GM18526 (cell line): Measurements from ENCODE around the gene SIRT7.

ENCODE experiments used
- POLR2A ChIP-seq: IDR thresholded peaks from 3 replicates; pipeline ENCODE4 v1.6.1; 2011; ENCODE audit not compliant: insufficient read length; ENCODE audit errors: extremely low read depth

SIRT7 gene

DNA sequence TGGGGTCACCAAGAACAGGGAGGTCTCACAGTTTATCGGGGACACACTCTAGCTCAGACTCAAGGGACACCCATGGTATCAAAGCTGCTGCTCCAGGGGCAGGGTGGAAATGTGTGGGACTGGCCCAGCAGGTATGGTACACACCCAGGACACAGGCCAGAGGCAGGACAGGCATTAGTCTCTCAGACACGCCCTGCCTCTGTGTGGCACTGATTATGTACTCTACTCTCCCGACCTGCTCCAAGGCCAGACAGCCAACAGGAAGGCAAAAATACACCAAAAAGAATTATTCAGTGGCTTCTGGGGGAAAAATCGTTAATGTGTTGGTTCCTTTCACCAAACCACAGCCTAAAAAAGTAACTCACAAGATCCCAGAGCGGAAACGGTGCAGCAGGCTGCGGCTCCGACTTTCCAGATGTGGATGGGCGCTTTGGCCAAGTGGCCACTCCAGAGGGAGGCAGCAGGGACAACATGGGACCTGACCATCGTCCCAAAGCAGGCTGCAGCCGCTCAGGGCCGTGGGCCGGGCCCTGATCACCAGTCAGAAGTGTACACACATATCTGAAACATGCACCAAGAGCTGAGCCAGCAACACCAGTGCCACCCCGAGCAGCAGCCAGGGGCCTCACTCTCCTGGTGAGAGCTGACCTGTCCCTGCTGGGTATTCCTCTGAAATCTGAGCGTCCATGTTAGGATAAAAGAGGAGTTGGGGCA, 1.0 kb upstream of the SIRT7 start:
- no peak for TF ChIP-seq POLR2A

GRCh38 chr17:81916234-81917001, 1.6 kb downstream of the SIRT7 start:
- no peak for TF ChIP-seq POLR2A

DNA sequence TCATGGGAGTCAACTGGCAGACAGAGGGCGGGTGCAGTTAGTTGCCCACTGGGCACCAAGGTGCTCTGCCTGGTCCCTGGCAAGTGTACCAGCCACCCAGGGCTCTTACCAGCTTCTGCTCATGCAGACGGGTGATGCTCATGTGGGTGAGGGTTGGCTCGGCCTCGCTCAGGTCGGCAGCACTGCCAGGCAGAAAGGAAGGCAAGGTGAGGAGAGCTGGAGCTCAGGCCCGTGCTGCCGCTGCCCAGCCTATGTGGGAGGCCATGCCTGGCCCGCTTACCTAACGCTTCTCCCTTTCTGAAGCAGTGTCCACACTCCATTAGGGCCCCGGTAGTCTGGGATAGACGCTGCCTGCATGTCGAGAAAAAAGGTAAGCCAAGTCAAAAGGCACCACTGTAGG, 2.6 kb downstream of the SIRT7 start:
- no peak for TF ChIP-seq POLR2A

DNA sequence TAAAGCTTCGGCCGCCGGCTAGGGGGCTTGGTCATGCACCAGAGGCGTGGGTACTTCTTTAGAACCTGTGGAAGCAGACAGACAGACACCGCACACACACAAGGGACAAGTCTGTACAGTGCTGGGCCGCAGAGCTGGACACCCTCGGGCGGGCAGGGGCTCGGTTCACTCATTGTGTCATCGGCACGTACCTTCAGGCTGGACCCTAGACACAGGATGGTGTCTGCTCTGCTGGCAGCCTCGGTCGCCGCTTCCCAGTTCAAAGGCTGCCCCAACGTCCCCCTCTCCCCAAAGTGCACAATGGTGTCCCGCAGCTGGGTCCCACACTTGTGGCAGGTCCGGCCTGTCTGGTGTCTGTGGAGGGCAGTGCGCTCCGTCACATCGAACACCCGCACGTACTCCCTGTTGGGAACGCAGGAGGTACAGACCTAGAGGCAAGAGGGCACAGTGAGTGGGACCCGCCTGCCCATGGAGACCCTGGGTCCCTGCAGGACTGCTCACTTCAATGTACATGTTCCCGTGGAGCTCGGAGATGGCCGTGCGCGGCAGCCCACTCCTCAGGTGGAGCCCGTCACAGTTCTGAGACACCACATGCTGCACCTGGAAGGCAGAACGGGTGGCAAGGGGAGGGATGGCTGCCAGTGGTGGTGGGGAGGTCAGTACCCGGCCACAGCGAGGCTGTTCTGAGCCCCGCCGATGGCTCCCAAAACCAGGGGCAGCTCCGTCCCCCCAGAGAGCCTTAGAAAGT, 3.7 kb downstream of the SIRT7 start:
- TF ChIP-seq POLR2A = no peak

- TF ChIP-seq POLR2A = no peak
Measured at GRCh38 chr17:81913394-81914102, 4.4 kb downstream of the SIRT7 start.

- TF ChIP-seq POLR2A = no peak
Measured at GRCh38 chr17:81912441-81913309, 5.3 kb downstream of the SIRT7 start.

GRCh38 chr17:81911969-81912368, 6.0 kb downstream of the SIRT7 start:
- TF ChIP-seq POLR2A = no peak

- TF ChIP-seq POLR2A = peak; percentile 51
Measured at GRCh38 chr17:81911277-81911961, 6.6 kb downstream of the SIRT7 start, which contains the start of gene PCYT2. PCYT2 (minus strand) TSS chr17:81911399; CDS start chr17:81911355, 44 bp downstream.

DNA sequence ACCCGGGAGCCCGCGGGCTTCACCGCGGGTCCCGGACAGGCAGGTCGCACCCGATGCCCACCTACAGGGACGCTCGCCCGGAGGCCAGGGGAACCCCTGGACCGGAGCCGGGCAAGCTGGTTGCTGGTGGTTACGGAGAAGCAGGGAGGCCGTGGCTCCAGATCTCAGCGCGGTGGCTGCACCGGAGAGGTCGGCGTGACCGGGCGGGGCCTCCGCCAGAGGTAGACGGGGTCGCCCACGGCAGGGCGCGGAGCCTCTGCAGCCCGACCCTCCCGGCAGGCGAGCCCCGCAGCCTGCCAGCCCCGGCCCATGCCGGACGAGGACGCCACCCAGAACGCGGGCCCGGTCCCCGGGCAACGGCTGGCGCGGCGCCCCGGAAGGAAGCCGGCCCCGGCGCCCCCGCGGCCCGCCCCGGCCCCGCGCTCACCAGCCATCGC, 7.1 kb downstream of the SIRT7 start:
- no peak for TF ChIP-seq POLR2A

- no peak for TF ChIP-seq POLR2A
Measured at GRCh38 chr17:81909966-81910839, 7.8 kb downstream of the SIRT7 start.

DNA sequence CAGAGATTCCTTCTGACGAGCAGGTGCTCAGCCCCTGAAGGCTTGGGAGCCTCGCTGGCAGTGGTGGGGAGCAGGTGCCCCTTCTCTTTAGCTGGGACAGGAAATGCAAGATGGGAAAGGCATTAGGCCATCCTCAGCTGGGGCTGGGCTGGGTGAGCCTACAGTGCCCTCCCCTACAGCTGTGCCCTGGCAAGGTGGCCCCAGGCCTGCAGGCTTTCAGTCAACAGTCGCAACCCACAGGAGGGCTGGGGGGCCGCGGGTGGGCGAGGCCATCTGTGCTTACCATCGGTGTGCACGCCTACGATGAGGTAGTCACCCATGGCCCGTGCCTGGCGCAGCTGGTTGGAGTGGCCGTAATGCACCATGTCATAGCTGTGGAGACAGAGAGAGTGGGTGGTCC, 8.7 kb downstream of the SIRT7 start:
- no peak for TF ChIP-seq POLR2A

GRCh38 chr17:81908793-81909192, 9.2 kb downstream of the SIRT7 start:
- TF ChIP-seq POLR2A = no peak

DNA sequence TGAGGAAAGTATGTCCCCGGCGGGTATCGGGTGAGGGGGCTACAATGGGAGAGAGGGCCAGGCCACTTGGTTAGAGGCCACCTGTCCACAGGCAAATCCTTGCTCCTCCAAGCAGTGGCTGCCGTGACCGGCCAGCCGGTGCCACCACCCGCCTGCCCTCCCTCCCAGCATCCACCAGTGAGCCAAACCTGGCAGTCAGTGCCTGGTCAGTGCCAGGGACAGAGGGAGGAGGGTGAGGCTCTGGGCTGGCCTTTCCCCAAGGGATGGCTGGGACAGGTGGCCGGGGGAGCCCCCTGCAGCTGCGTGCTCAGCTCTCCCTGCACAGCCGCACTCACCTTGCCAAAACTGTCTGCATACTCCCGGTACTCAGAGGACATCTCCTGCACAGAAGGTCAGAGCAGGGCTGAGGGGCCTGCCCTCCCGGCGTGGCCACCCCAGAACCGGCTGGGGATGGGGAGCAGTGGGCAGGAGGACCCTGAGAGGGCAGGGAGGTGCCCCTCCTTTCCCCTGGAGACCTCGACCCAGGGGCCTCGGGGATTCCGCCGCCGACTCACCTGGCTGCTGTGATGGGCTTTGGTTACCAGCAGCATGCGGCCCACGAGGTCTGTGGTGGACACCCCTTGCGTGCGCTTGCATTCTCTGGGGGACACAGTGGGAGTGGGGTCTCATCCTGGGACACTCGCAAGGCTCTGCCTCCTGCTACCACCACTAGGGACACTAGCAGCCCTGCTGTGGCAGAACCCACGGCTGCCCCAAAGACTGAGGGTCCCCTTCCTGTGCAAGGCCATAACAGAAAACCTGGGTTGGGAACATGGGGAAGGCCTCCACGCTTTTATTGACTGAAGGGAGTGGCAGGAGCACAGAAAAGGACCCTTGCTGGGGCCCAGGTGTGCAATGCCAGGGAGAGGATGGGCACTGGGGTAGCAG, 10.5 kb downstream of the SIRT7 start:
- TF ChIP-seq POLR2A = no peak
